Type B pancreatic cell (in vitro differentiated cells): ENCODE data around the gene CDC23. TPM values are rescaled to one million over a fixed set of nuclear protein-coding genes. Genes with fewer than 3 reads are reported as not detected.

Source experiments
- DNase-seq: peaks from one replicate; pipeline ENCODE4 v3.0.0; 2021; ENCODE audit warnings: mixed read lengths; ENCODE audit not compliant: unreplicated experiment; ENCODE audit errors: extremely low spot score
- H3K27ac Mint-ChIP-seq: 2 replicates; pipeline ENCODE4 v1.8.0; 2021; ENCODE audit warnings: mild to moderate bottlenecking, mixed read lengths
- H3K27me3 Mint-ChIP-seq: 2 replicates; pipeline ENCODE4 v1.8.0; 2021; ENCODE audit warnings: mixed read lengths
- H3K36me3 Mint-ChIP-seq: 2 replicates; pipeline ENCODE4 v1.8.0; 2021; ENCODE audit warnings: mixed read lengths
- H3K4me1 Mint-ChIP-seq: one replicate; pipeline ENCODE4 v1.8.0; 2021; ENCODE audit warnings: mixed read lengths; ENCODE audit not compliant: unreplicated experiment
- H3K4me3 Mint-ChIP-seq: 2 replicates; pipeline ENCODE4 v1.8.0; 2021; ENCODE audit warnings: mild to moderate bottlenecking, mixed read lengths
- H3K9me3 Mint-ChIP-seq: 2 replicates; pipeline ENCODE4 v1.8.0; 2021; ENCODE audit warnings: mixed read lengths
- total RNA-seq: library from RNA; stranded (reverse); gene quantifications from 2 replicates; pipeline ENCODE4 v1.2.1, GENCODE V29; 2021; ENCODE audit warnings: low replicate concordance
- TF ChIP-seq, protein P1 (sequence below): fragments of 200-600 bp; sonication (generic); conservative IDR thresholded peaks from 2 replicates; pipeline ENCODE4 v1.5.0; 2021; ENCODE audit warnings: antibody characterized with exemption, mild to moderate bottlenecking

CDC23 gene
- total RNA-seq, 1 donor from 2014 or later, result 41.6 TPM

DNA sequence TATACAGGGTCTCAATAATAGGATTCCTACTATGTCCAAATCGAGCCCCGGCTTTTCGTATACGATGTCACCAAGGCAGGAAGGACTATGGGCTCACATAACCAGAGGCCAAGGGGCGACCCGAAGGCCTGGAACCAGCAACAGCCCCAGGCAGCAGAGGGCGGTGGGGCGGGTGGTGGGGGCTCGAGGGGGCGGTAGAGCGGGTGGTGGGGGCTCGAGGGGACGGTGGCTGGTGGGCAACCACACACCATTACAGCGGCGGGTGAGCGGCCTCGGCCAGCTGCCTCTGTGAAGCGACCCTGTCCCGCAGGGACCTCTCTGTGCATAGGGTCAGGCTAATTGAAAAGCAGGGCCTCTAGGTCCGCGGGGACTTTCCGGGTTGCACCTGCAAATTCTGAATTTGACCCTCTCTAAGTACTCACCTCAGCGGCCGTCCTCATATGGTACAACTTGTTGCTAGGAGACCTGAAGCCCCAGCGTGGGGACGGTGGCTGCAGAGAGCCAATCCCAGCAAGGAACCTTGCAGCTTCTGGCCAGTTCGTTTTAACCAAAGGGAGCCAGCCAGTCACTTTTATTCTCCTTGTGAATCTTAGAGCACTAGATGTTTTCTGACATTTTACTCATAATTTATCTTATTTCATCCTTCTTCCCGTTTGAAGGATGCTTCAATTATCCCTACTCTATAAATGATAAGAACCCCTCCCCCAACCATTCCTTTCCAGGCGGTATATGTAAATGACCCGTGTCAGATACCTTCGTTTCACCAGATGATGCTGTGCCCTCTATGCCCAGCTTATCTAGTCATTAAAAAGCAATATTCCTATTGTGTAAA lies 74.0 kb downstream of the CDC23 start, which contains the start of gene NME5:
Gene NME5 (minus strand): TSS at position 480 of the 832 bp plus-strand sequence. CDS start 648 bp downstream, outside the sequence.
- DNase-seq, result peak; percentile 74
- Mint-ChIP-seq H3K9me3 (no peaks in the 10 kb centered on the region), H3K4me1 (peaks cover 8% of the 10 kb centered on the region), H3K36me3 (no peaks in the 10 kb centered on the region), H3K27me3 (no peaks in the 10 kb centered on the region), H3K4me3 (peak within 1 kb of the TSS; percentile 89), H3K27ac (no peak within 1 kb of the TSS)
- TF ChIP-seq, protein P1, sequence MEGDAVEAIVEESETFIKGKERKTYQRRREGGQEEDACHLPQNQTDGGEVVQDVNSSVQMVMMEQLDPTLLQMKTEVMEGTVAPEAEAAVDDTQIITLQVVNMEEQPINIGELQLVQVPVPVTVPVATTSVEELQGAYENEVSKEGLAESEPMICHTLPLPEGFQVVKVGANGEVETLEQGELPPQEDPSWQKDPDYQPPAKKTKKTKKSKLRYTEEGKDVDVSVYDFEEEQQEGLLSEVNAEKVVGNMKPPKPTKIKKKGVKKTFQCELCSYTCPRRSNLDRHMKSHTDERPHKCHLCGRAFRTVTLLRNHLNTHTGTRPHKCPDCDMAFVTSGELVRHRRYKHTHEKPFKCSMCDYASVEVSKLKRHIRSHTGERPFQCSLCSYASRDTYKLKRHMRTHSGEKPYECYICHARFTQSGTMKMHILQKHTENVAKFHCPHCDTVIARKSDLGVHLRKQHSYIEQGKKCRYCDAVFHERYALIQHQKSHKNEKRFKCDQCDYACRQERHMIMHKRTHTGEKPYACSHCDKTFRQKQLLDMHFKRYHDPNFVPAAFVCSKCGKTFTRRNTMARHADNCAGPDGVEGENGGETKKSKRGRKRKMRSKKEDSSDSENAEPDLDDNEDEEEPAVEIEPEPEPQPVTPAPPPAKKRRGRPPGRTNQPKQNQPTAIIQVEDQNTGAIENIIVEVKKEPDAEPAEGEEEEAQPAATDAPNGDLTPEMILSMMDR, result no peak

Other genes starting within 250 kb of the CDC23 start
- 39.6 and 40.3 TPM in 2 replicates for gene FAM13B, start 180.2 kb downstream of the CDC23 start, total RNA-seq
- not detected in 2 replicates for gene WNT8A, start 129.3 kb downstream of the CDC23 start, total RNA-seq
- gene NME5, start 73.9 kb downstream of the CDC23 start, total RNA-seq, result 4.3 and 7.8 TPM in 2 replicates
- gene BRD8, start 34.7 kb downstream of the CDC23 start, total RNA-seq, result 77.8 and 138 TPM in 2 replicates
- 20.5 and 61.0 TPM in 2 replicates for gene KIF20A, start 34.2 kb downstream of the CDC23 start, total RNA-seq
- gene GFRA3, start 61.3 kb upstream of the CDC23 start, total RNA-seq, result 1.8 TPM in 2 replicates
- 4.1 and 17.2 TPM in 2 replicates for gene CDC25C, start 118.5 kb upstream of the CDC23 start, total RNA-seq
- 48.2 and 56.4 TPM in 2 replicates for gene FAM53C, start 124.9 kb upstream of the CDC23 start, total RNA-seq
- 88.8 and 97.7 TPM in 2 replicates for gene KDM3B, start 139.4 kb upstream of the CDC23 start, total RNA-seq
- gene REEP2, start 225.7 kb upstream of the CDC23 start, total RNA-seq, result 7.8 and 31.0 TPM in 2 replicates